HG03175 (cell line): ENCODE data around the gene PHACTR4.
"Not testable (repeated sequence)": the region's sequence is repeated elsewhere in the genome, so short reads cannot be mapped to it uniquely, and the experiment has no call there.

ENCODE experiments used
- ATAC-seq: cut with Tn5 transposase; IDR thresholded peaks from one replicate; pipeline ENCODE4 v1.9.1; 2021; ENCODE audit warnings: mild to moderate bottlenecking, moderate library complexity; ENCODE audit not compliant: unreplicated experiment

PHACTR4 gene

GRCh38 chr1:28428012-28428411 lies 58.5 kb downstream of the PHACTR4 start:
- no peak for ATAC-seq

- no peak for ATAC-seq
Observed at GRCh38 chr1:28428990-28429520, 59.5 kb downstream of the PHACTR4 start.

DNA sequence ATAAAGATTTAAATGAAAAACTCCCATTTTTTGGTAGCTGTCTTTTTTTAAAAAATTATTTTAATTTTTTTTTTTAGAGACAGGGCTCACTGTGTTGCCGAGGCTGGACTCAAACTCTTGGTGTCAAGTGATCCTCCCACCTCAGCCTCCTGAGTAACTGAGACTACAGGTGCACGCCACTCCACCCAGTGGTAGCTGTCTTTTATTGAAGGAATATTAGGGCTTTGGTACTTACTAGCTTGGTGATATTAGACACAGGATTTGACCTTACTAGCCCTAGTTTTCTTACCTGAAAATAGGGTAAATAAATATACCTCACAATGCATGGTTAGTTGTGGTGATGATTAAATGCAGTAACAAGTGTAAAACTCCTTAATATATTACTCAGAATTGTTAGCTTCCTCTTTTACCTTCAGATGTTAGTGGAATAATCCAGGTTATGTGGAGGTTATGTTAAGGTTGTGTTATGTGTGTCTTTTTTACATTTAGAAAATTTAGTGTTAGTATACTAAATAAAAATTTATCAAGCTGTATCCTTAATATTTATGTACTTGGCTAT lies 66.8 kb downstream of the PHACTR4 start:
- ATAC-seq: no peak

DNA sequence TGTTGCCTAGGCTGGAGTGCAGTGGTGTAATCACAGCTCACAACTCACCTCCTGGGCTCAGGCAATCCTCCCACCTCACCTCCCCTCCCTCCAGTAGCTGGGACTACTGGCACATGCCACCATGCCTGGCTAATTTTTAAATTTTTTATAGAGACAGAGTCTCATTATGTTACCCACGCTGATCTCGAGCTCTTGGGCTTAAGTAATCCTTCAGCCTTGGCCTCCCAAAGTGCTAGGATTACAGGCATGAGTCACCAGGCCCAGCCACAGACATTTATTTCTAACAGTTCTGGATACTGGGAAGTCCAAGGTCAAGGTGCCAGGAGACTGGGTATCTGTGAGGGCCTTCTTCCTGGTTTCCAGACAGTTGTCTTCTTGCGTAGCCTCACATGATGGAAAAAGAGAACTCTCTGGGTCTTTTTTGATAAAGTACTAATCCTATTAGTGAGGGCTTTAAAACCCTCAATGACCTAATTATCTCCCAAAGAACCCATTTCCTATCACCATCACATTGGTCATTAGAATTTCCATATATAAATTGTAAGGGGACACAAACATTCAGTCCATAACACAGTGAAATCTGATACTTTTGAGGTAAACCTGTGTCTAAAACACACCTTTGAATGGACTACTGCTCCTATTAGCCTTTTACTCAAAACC lies 67.9 kb downstream of the PHACTR4 start:
- ATAC-seq: no peak

DNA sequence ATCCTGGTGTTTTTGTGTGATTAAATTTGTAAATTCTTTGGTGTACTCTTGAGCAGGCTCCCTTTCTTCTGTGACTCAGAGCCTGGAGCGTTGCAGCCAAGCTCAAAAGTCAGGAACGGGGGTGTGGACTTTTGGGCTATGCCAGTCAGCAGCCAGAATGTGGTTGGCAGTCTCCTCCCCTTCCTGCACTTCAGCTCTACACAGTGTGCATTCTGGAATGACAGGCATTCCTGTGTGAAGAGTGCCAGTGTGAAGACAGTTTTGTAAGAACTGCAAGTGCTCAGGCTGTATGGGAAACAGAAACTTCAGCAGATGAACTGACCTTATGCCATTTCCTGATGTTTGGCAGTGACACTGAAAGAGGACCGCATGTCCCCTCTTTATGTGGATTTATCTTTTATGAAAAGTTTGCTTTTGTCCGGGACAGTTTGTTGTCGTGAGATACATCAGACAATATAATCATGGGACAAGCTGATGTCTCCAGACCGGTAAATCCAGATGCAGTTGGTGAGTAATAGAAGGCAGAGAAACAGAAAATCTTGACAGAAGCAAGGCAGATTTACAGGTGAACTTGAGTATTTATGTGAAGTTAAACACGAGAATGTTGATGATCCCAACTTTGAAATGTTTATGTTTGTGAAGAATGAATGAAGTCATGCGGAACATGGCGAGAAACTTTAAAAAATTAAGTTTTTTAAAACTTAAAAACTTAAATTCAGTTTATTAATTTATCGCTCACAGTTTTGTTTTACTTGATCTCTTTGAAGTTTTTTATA lies 68.6 kb downstream of the PHACTR4 start:
- ATAC-seq: no peak

DNA sequence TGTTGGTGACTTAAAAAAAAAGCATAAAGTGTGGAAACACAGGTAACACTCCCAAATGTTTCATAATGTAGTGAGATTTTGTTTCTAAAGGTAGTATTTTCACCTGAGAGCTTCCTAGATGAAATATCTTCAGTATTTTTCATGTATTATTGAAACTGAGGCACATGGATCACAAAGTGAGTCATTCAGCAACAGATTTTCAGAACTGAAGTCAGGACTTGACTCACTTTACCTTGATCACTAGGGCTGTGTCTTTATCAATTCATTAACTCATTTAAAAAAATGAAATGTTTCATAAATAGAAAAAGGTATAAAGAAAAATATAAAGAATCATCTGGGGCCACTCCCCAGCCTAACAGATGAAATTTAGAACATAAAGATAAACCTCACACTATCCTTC lies 69.8 kb downstream of the PHACTR4 start:
- ATAC-seq: no peak

DNA sequence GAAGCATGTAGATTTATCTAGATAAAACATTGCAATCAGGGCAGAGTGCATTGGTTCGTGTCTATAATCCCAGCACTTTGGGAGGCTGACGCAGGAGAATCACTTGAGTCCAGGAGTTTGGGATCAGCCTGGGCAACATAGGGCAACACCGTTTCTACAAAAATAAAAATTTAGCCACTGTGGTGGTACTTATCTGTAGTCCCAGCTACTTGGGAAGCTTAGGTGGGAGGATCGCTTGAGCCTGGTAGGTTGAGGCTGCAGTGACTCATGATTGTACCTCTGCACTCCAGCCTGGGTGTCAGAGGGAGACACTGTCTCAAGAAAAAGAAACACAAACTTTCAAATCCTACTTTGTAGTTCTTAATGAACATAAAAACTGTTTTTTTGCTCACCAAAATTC lies 72.1 kb downstream of the PHACTR4 start:
- ATAC-seq: no peak

DNA sequence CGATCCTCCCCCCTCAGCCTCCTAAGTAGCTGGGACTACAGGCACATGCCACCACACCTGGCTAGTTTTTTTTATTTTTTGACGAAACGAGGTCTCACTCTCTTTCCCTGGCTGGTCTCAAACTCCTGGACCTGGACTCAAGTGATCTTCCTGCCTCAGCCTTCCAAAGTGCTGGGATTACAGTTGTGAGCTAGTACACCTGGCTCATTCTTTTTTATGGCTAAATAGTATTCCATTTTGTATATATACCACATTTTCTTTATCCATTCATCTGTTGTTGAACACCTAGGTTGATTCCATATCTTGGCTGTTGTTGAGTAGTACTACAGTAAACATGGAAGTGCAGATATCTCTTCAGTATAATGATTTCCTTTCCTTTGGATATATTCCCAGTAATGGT lies 74.0 kb downstream of the PHACTR4 start:
- ATAC-seq: no peak

DNA sequence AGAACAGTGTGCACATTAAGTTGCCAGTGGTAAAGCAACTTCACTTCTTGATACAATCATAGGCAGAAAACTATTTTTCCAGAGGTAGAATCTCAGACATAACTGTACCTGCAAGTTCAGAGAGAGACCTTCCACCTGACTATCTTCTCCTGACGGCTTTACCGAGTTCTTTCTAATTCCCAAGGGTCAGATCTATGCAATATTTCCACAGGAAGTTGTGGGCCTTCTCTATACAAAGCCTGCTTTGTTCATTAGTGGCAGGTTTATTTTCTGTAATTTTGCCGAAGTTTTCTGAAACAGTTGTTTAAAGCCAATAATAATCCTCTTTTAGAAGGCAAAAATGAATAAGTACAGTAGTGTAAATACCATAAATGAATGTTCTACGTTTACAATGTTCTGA lies 78.1 kb downstream of the PHACTR4 start:
- no peak for ATAC-seq

DNA sequence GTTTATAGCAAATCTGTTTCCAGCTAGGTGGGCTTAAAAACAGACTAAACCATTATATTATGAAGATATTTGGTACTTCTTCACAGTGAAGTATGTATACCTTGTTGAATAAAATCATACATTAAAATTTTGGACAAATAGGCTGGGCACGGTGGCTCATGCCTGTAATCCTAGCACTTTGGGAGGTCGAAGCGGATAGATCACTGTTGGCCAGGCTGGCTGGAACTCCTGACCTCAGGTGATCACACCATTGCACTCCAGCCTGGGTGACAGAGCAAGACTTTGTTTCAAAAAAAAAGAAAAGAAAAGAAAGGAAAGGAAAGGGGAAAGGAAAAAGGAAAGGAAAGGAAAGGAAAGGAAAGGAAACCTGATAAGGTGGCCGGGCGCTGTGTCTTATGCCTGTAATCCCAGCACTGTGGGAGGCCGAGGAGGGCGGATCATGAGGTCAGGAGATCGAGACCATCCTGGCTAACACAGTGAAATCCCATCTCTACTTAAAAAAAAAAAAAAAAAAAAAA lies 78.6 kb downstream of the PHACTR4 start:
- not testable (repeated sequence) for ATAC-seq

- no peak for ATAC-seq
Observed at GRCh38 chr1:28449904-28450303, 80.4 kb downstream of the PHACTR4 start.

- ATAC-seq: no peak
Observed at GRCh38 chr1:28450561-28450960, 81.0 kb downstream of the PHACTR4 start.

GRCh38 chr1:28451011-28451410 lies 81.5 kb downstream of the PHACTR4 start:
- ATAC-seq: no peak

GRCh38 chr1:28456078-28456477 lies 86.5 kb downstream of the PHACTR4 start:
- no peak for ATAC-seq

DNA sequence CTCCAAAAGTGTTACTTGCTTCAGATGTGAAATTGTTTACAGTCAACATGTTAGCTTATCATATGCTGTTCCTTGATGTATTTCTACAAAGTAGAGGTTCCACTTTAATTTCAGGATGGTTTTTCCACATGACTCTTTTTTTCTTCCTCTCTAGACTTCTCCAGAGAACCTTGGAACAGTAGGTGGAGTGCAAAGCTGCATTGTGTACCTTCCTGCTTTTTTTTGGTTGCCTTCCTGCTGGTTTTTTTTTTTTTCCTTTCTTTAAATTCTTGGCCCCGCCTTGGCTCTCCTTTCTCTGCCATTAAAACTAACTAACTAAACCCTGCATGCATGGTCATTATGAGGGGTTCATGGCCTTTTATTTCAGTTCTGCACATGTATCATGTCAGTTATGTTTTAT lies 88.1 kb downstream of the PHACTR4 start:
- ATAC-seq: no peak

GRCh38 chr1:28458237-28459228 lies 89.0 kb downstream of the PHACTR4 start:
- ATAC-seq: no peak

GRCh38 chr1:28466226-28466778 lies 96.8 kb downstream of the PHACTR4 start:
- ATAC-seq: no peak

DNA sequence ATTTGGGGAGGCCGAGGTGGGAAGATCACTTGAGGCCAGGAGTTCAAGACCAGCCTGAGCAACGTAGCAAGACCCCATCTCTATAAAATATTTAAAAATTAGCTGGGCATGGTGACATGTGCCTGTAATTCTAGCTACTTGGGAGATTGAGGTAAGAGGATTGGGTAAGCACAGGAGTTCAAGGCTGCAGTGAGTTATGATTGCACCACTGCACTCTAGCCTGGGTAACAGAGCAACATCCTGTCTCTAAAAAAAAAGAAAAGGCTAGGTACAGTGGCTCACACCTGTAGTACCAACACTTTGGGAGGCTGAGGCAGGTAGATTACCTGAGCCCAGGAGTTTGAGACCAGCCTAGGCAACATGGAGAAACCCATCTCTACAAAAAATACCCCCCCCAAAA lies 100.6 kb downstream of the PHACTR4 start:
- no peak for ATAC-seq

DNA sequence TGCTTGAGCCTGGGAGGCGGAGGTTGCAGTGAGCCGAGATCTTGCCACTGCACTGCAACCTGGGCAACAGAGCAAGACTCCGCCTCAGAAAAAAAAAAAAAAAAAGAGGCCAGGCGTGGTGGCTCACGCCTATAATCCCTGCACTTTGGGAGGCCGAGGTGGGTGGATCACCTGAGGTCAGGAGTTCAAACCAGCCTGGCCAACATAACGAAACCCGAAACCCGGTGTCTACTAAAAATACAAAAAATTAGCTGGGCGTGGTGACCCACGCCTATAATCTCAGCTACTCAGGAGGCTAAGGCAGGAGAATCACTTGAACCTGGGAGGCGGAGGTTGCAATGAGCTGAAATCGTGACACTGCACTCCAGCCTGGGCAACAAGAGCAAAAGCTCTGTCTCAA lies 110.0 kb downstream of the PHACTR4 start:
- not testable (repeated sequence) for ATAC-seq

GRCh38 chr1:28480308-28480707 lies 110.8 kb downstream of the PHACTR4 start:
- ATAC-seq: no peak
